Measurements from ENCODE around the gene CPT1B. TPM values are rescaled to one million over a fixed set of nuclear protein-coding genes. Genes with fewer than 3 reads are reported as not detected.

Gene CPT1B
- total RNA-seq, 1 donor from 2014 or later, result 32.7 TPM

DNA sequence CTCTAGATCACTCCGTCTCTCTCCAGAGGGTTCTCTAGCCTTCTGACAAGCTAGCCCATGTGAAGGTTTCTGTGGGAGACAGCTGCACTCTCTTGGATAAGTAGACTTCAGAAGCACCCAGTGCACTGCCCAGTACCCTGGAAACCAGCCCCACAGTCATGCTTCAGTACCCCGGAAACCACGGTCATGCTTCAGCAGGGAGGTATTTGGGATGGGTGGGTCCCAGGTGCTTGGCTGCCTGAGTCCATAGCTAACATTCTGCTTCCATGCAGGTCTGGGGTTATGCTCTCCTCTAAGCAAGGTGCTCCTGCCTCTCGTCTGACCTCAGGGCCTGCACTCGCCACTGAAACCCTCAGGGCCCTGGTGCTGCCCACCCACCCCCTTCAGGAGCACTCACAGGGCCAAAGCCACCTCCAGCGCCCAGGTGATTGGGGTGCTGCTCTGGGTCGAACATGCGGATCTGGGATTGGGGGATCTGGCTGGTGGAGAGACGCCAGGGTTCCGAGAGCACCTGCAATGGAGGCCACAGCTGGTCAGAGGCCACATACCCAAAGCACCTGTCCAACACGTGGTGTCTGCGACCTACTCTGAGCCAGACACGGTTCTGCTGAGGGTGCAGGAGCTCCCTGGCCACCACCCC is 8.2 kb downstream of the CPT1B start:
- no peaks in the 10 kb centered on the region for H3K4me1 Mint-ChIP-seq (ENCODE audit: low read depth, unreplicated experiment)
- H3K27ac Mint-ChIP-seq (ENCODE audit: unreplicated experiment), result no peak overlapping the region
- TF ChIP-seq, protein P1, sequence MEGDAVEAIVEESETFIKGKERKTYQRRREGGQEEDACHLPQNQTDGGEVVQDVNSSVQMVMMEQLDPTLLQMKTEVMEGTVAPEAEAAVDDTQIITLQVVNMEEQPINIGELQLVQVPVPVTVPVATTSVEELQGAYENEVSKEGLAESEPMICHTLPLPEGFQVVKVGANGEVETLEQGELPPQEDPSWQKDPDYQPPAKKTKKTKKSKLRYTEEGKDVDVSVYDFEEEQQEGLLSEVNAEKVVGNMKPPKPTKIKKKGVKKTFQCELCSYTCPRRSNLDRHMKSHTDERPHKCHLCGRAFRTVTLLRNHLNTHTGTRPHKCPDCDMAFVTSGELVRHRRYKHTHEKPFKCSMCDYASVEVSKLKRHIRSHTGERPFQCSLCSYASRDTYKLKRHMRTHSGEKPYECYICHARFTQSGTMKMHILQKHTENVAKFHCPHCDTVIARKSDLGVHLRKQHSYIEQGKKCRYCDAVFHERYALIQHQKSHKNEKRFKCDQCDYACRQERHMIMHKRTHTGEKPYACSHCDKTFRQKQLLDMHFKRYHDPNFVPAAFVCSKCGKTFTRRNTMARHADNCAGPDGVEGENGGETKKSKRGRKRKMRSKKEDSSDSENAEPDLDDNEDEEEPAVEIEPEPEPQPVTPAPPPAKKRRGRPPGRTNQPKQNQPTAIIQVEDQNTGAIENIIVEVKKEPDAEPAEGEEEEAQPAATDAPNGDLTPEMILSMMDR (IDR thresholded peaks at IDR 0.05; ENCODE audit: insufficient read depth, low read depth, low read length), result no peak
- TF ChIP-seq EZH2 (IDR thresholded peaks at IDR 0.05; ENCODE audit: insufficient read depth, low read length), result no peak
- peaks cover 37% of the 10 kb centered on the region for H3K36me3 Mint-ChIP-seq (ENCODE audit: low read depth, unreplicated experiment)
- Histone ChIP-seq H3K4me1 (ENCODE audit: insufficient read depth, low read length) (no peaks in the 10 kb centered on the region), H3K36me3 (ENCODE audit: insufficient read depth, low read length) (no peaks in the 10 kb centered on the region), H3K27me3 (ENCODE audit: insufficient read depth, low read length) (peaks cover 6% of the 10 kb centered on the region), H3K9ac (ENCODE audit: low read length) (no peak overlapping the region), H3K9me3 (ENCODE audit: insufficient read depth, low read depth, low read length) (no peaks in the 10 kb centered on the region), H3K27ac (ENCODE audit: low read depth, low read length) (no peak overlapping the region), H3K4me3 (ENCODE audit: insufficient read depth, low read depth, low read length) (no peak overlapping the region), H3K4me2 (ENCODE audit: low read length) (no peak overlapping the region), H2AFZ (ENCODE audit: low read depth, low read length) (no peak overlapping the region), H3K79me2 (ENCODE audit: insufficient read depth, low read length) (no peaks in the 10 kb centered on the region), H4K20me1 (ENCODE audit: insufficient read depth, low read length) (no peaks in the 10 kb centered on the region)
- H3K27me3 Mint-ChIP-seq (ENCODE audit: low read depth, unreplicated experiment), result peaks cover 4% of the 10 kb centered on the region
- peaks cover 1% of the 10 kb centered on the region for H3K9me3 Mint-ChIP-seq (ENCODE audit: unreplicated experiment)
- no peak overlapping the region for H3K4me3 Mint-ChIP-seq (ENCODE audit: unreplicated experiment)
- DNase-seq (ENCODE audit: low read depth) (no peak), FAIRE-seq (no peak)

DNA sequence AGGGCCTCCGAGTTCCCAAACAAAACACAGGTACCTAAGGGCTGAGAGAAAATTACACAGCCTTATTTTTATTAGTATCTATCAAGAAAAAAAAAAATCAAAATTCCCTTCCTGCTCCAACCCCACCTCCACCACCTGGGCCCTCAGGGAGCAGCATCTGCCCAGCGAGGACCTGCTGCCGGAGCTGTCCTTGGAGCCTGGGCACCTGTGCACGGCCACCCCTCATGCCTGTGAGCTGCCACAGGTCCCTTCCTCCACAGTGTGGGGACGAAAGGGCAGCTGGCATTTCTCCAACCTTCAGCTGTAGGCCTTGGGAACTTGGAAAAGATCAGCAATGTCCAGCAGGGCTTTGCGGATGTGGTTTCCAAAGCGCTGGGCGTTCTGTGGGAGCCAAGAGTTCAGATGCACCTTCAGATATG is 9.2 kb downstream of the CPT1B start:
- Mint-ChIP-seq H3K27me3 (ENCODE audit: low read depth, unreplicated experiment) (peaks cover 12% of the 10 kb centered on the region), H3K9me3 (ENCODE audit: unreplicated experiment) (peaks cover 1% of the 10 kb centered on the region), H3K4me3 (ENCODE audit: unreplicated experiment) (no peak overlapping the region), H3K27ac (ENCODE audit: unreplicated experiment) (no peak overlapping the region), H3K4me1 (ENCODE audit: low read depth, unreplicated experiment) (no peaks in the 10 kb centered on the region), H3K36me3 (ENCODE audit: low read depth, unreplicated experiment) (peaks cover 37% of the 10 kb centered on the region)
- no peak for DNase-seq (ENCODE audit: low read depth)
- Histone ChIP-seq H3K9me3 (ENCODE audit: insufficient read depth, low read depth, low read length) (no peaks in the 10 kb centered on the region), H3K27ac (ENCODE audit: low read depth, low read length) (no peak overlapping the region), H3K36me3 (ENCODE audit: insufficient read depth, low read length) (no peaks in the 10 kb centered on the region), H3K27me3 (ENCODE audit: insufficient read depth, low read length) (peaks cover 8% of the 10 kb centered on the region), H3K4me3 (ENCODE audit: insufficient read depth, low read depth, low read length) (no peak overlapping the region), H3K4me1 (ENCODE audit: insufficient read depth, low read length) (no peaks in the 10 kb centered on the region), H4K20me1 (ENCODE audit: insufficient read depth, low read length) (no peaks in the 10 kb centered on the region), H2AFZ (ENCODE audit: low read depth, low read length) (no peak overlapping the region), H3K79me2 (ENCODE audit: insufficient read depth, low read length) (no peaks in the 10 kb centered on the region), H3K4me2 (ENCODE audit: low read length) (no peak overlapping the region), H3K9ac (ENCODE audit: low read length) (no peak overlapping the region)
- FAIRE-seq, result no peak
- TF ChIP-seq, protein P1 (IDR thresholded peaks at IDR 0.05; ENCODE audit: insufficient read depth, low read depth, low read length), result no peak

DNA sequence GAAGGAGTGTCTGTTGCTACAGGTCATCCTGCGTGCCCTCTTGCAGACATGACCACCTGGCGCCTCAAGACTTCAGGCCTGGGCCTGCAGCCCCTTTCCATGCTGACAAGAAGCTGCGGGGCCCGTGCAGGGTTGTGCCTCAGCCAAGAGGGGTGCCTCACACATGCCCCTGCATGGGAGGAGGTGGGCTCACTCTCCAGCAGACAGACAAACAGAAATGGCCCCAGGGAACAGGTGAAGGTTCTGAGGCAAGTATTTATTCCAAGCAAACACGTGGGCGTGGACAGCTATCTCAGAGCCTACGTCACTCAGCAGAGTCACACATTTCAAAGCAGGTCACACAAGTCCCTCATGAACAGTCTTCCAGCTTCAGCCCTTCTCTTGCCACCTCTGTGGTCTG is 9.6 kb downstream of the CPT1B start:
- peaks cover 8% of the 10 kb centered on the region for H3K27me3 ChIP-seq (ENCODE audit: insufficient read depth, low read length)
- no peaks in the 10 kb centered on the region for H3K4me1 ChIP-seq (ENCODE audit: insufficient read depth, low read length)
- no peak overlapping the region for H3K4me3 ChIP-seq (ENCODE audit: insufficient read depth, low read depth, low read length)
- peaks cover 15% of the 10 kb centered on the region for H3K27me3 Mint-ChIP-seq (ENCODE audit: low read depth, unreplicated experiment)
- H3K79me2 ChIP-seq (ENCODE audit: insufficient read depth, low read length), result no peaks in the 10 kb centered on the region
- DNase-seq (ENCODE audit: low read depth) (no peak), FAIRE-seq (no peak)
- H3K9me3 ChIP-seq (ENCODE audit: insufficient read depth, low read depth, low read length), result no peaks in the 10 kb centered on the region
- no peaks in the 10 kb centered on the region for H4K20me1 ChIP-seq (ENCODE audit: insufficient read depth, low read length)
- no peak overlapping the region for H2AFZ ChIP-seq (ENCODE audit: low read depth, low read length)
- H3K27ac Mint-ChIP-seq (ENCODE audit: unreplicated experiment), result no peak overlapping the region
- H3K4me1 Mint-ChIP-seq (ENCODE audit: low read depth, unreplicated experiment), result no peaks in the 10 kb centered on the region
- no peak overlapping the region for H3K27ac ChIP-seq (ENCODE audit: low read depth, low read length)
- peaks cover 1% of the 10 kb centered on the region for H3K9me3 Mint-ChIP-seq (ENCODE audit: unreplicated experiment)
- H3K4me2 ChIP-seq (ENCODE audit: low read length), result no peak overlapping the region
- H3K36me3 Mint-ChIP-seq (ENCODE audit: low read depth, unreplicated experiment), result peaks cover 37% of the 10 kb centered on the region
- no peaks in the 10 kb centered on the region for H3K36me3 ChIP-seq (ENCODE audit: insufficient read depth, low read length)
- H3K4me3 Mint-ChIP-seq (ENCODE audit: unreplicated experiment), result no peak overlapping the region
- no peak overlapping the region for H3K9ac ChIP-seq (ENCODE audit: low read length)
- TF ChIP-seq, protein P1 (IDR thresholded peaks at IDR 0.05; ENCODE audit: insufficient read depth, low read depth, low read length), result no peak
- no peak for TF ChIP-seq EZH2 (IDR thresholded peaks at IDR 0.05; ENCODE audit: insufficient read depth, low read length)
